ENCODE data around the gene TTLL8.

TTLL8 gene

DNA sequence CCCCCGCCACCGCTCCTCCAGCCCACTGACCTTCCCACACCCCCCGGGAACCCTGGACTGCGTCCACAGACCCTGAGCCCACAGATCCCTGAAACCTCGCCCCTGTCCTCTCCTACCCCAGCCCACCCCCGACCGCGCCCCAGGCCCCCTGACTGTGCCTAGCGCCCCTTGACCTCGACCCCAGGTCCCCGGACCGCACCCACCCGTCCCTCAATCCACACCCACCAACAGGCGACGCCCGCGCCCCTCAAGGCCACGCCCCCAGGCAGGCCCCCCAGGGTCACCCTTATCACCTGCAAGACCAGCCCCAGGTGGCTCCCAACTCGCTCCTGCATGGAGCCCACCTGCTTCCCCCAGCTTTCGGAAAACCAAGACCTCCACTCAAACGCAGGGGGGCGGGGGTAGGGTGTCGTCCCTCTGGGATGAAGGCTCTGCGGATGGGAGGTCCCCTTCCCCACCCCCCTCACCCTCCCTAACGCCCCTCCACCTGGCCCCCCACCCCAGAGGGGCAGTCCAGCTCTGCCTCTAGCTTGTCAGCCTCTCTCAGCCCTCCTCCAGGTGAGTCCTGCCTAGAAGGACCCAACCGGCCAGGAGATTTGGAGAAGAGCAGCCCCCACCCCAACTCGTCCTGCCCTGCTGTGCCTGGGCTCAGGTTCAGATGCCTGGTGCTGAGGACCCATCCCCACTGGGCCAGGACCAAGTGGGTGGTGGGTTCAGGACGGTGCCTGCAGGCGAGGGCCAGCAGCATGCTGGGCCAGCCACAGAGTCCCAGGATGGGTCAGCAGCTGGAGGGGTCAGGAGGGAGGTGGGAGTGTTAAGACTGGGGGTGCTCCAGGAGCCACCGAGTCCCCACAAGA, 42.4 kb downstream of the TTLL8 start:
- no peak overlapping the region for H3K27ac ChIP-seq (ENCODE audit: low read length)
- H3K27me3 ChIP-seq (ENCODE audit: control insufficient read depth in 1 of 2, insufficient read depth in 2 of 2, low read length in 2 of 2) = peaks cover 45 to 68% of the 10 kb centered on the region in 2 donors
- H3K36me3 ChIP-seq (ENCODE audit: control insufficient read depth in 2 of 2, insufficient read depth in 2 of 2, low read length in 2 of 2) = no peaks in the 10 kb centered on the region
- no peak overlapping the region for H3K9ac ChIP-seq (ENCODE audit: low read length in 2 of 2)
- no peak overlapping the region for H3K4me3 ChIP-seq (ENCODE audit: low read length in 2 of 2)
- H3K9me3 ChIP-seq (ENCODE audit: control insufficient read depth in 2 of 2, low read length in 2 of 2) = peaks cover 0 to 5% of the 10 kb centered on the region in 2 donors
- H3K4me1 ChIP-seq (ENCODE audit: control insufficient read depth, insufficient read depth, low read length) = peaks cover 6% of the 10 kb centered on the region

DNA sequence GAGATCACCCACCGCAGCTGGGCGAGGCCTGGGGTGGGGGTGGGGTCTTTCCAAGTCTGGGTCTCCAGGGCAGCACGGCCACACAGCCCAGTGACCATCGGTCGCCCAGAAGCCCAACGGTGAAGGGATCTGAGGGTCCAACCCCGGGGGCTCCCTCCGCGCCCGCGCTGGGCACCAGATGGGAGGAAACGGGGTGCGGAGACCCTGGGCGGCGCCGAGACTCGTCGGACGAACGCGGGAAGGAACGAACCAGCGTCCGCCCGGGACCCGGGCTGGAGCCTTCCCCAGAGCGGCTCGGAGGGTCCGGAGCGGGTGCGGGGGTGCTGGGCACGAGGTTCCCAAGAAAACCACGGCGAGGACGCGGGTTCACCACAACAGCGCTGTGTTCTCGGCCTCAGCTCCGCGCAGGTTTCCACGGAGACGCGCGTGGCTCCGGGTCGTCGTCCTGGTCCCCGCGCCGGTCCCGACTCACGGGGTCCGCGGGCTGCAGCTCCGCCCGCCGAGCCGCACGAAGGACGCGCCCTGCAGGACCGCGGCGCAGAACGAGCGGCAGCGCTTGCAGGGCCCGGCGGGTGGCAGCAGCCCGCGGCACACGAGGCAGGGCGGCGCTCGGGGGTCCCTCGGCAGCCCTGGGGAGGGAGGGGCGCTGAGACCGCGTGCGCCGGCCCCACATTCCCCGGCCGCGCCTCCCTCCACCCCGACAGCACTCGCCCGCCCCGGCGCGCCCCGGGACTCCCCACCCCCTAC, 43.3 kb downstream of the TTLL8 start:
- Histone ChIP-seq H3K4me1 (ENCODE audit: control insufficient read depth, insufficient read depth, low read length) (peaks cover 6% of the 10 kb centered on the region), H3K27ac (ENCODE audit: low read length) (no peak overlapping the region), H3K36me3 (ENCODE audit: control insufficient read depth in 2 of 2, insufficient read depth in 2 of 2, low read length in 2 of 2) (no peaks in the 10 kb centered on the region), H3K9ac (ENCODE audit: low read length in 2 of 2) (no peak overlapping the region), H3K27me3 (ENCODE audit: control insufficient read depth in 1 of 2, insufficient read depth in 2 of 2, low read length in 2 of 2) (peaks cover 47 to 75% of the 10 kb centered on the region in 2 donors), H3K4me3 (ENCODE audit: low read length in 2 of 2) (no peak overlapping the region), H3K9me3 (ENCODE audit: control insufficient read depth in 2 of 2, low read length in 2 of 2) (peaks cover 0 to 5% of the 10 kb centered on the region in 2 donors)

DNA sequence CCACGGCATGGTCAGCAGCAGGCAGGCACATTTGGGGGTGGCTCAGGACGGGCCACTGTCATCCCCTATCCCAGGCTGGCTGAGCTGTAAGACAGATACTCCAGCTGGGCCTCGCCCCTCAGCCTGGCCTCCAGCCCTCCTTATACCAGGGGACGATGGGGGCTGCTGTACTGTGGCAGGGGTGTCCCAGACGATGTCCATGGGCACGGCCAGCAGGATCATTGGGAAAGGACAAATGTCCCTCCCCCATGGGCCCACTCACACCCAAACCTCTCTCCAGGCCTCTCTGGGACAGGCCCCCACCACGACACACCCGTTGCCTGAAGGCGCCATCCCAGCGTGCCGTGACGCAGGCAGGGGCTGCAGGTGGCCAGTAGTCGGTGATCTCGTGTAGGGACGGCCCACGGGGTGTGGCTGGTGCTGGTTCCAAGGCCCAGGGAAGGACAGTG, 44.0 kb downstream of the TTLL8 start:
- Histone ChIP-seq H3K4me1 (ENCODE audit: control insufficient read depth, insufficient read depth, low read length) (peaks cover 6% of the 10 kb centered on the region), H3K4me3 (ENCODE audit: low read length in 2 of 2) (no peak overlapping the region), H3K9me3 (ENCODE audit: control insufficient read depth in 2 of 2, low read length in 2 of 2) (no peaks in the 10 kb centered on the region), H3K36me3 (ENCODE audit: control insufficient read depth in 2 of 2, insufficient read depth in 2 of 2, low read length in 2 of 2) (no peaks in the 10 kb centered on the region), H3K27me3 (ENCODE audit: control insufficient read depth in 1 of 2, insufficient read depth in 2 of 2, low read length in 2 of 2) (peaks cover 44 to 77% of the 10 kb centered on the region in 2 donors), H3K27ac (ENCODE audit: low read length) (no peak overlapping the region), H3K9ac (ENCODE audit: low read length in 2 of 2) (no peak overlapping the region)

DNA sequence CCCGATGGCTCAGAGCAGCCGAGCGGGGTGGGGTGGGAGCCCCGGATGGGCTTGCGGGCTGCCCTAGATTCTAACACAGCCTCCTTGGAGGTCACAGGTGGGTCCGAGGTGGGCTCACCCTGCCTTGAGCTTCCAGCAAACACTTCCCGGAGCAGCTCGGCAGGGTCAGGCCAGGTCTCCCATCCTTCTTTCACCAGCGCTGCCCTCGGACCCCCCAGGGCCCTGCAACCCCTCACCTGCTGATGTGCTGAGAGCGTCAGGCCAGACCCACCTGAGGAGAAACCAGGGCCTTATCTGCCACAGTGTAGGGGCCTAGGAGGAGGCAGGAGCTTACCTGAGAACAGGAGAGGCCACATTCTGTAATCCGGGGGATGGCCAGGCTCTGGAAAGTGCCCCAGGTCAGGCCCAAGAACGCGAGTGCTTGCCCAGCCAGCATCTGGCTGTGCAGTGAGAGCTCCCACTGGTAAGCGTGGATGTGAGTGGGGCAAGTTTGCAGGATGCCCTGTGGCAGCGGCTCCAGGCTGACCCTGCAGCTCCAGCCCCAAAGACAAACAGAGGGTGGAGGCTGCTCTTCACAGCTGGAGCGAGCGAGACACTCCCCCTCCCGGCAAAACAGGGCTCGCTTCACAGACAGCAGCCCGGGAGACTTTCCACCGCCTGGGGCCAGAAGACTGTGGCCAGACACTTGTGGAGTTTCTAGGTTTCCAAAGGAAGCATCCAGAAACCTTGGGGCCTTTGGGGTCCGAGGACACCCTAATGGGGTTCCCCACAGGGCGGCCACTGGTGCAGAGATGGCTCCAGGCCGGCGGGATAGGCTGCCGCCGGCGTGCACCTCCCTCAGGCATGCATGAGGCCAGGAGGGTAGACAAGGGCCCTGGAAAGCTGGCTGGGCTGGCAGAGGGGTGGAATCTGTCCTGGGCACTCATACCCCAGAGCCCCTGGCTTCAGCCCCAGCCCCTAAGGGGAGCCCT, 45.6 kb downstream of the TTLL8 start, which contains the start of gene IL17REL:
Gene IL17REL (minus strand): TSS at position 555 of the 971 bp plus-strand sequence. CDS start 119 bp downstream, at position 436.
- Histone ChIP-seq H3K36me3 (ENCODE audit: control insufficient read depth in 2 of 2, insufficient read depth in 2 of 2, low read length in 2 of 2) (no peaks in the 10 kb centered on the region), H3K9ac (ENCODE audit: low read length in 2 of 2) (no peak within 1 kb of the TSS), H3K4me1 (ENCODE audit: control insufficient read depth, insufficient read depth, low read length) (peaks cover 6% of the 10 kb centered on the region), H3K27me3 (ENCODE audit: control insufficient read depth in 1 of 2, insufficient read depth in 2 of 2, low read length in 2 of 2) (peaks cover 38 to 72% of the 10 kb centered on the region in 2 donors), H3K4me3 (ENCODE audit: low read length in 2 of 2) (no peak within 1 kb of the TSS), H3K27ac (ENCODE audit: low read length) (no peak within 1 kb of the TSS), H3K9me3 (ENCODE audit: control insufficient read depth in 2 of 2, low read length in 2 of 2) (no peaks in the 10 kb centered on the region)

DNA sequence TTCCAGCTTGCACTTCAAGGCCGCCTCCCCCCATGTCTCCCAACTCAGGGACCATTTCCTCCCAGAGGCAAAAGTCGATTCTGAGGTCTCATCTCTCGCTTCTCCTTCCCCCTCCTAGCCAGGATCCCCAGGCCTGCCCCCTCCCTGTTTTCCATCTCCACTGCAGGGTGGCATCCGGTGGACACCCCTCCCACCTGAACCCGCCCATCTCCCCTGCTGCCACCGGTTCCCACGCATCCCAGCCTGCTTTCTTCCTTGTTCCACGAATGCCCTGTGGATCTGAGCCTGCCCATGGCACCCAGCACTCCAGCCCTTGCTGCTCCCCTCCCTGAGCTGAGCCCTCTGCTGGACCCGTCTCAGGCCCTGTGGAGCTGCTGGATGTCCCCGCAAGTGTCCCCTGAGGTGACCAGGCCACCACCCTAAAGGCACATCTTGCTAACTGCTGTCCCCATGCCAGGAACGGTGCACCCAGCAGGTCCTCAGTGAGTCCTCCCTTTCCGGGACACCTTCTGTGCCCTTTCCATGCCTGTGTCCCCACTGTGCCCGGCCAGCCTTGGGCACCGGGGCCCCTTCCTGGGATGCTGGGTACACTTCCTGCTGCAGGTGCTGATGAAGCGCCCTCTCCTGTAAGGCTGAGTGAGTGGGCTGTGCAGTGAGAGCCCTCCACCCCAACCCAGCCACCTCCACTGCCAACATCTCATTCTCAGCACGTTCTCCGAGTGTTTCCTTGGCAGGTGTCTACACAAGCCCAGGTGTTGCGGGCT, 46.5 kb downstream of the TTLL8 start:
- no peak overlapping the region for H3K27ac ChIP-seq (ENCODE audit: low read length)
- no peak overlapping the region for H3K9ac ChIP-seq (ENCODE audit: low read length in 2 of 2)
- peaks cover 6% of the 10 kb centered on the region for H3K4me1 ChIP-seq (ENCODE audit: control insufficient read depth, insufficient read depth, low read length)
- H3K36me3 ChIP-seq (ENCODE audit: control insufficient read depth in 2 of 2, insufficient read depth in 2 of 2, low read length in 2 of 2) = no peaks in the 10 kb centered on the region
- H3K27me3 ChIP-seq (ENCODE audit: control insufficient read depth in 1 of 2, insufficient read depth in 2 of 2, low read length in 2 of 2) = peaks cover 35 to 64% of the 10 kb centered on the region in 2 donors
- no peaks in the 10 kb centered on the region for H3K9me3 ChIP-seq (ENCODE audit: control insufficient read depth in 2 of 2, low read length in 2 of 2)
- H3K4me3 ChIP-seq (ENCODE audit: low read length in 2 of 2) = no peak overlapping the region

DNA sequence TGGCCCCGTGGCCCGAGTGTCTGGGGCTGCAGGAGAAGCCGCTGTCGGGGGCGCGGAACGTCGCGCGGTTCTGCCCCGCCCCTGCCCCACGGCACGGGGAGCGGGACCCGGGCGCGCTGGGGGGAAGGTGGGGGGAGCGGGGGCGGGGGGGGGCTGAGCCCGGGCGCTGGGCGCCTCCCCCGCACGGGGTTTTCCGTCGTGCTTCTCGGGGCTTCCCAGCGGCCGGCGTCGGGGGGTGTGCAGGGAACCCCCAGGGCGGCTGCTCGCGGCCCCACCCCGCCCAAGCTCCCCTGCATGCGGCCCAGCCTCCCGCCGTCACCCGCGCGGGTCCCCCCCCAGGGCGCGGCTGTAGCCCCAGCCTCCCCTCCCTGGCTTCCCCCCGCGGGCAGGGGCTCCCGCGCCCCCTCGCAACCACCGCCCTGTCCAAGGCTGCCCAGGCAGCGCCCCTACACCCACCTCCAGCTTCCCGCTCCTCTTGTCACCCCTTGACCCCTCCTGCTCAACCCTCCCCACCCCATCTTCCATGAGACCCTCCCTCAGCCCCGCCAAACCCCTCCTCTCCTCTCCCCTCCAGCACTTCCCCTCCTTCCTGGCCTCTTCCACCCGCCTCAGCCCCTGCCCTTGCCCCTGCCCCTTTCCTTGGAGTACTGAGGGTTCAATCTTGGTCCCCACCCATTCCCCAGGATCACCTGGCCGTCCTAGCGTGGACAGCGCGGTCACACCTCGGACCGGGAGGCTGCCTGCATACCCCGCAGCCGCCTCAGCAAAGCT, 47.2 kb downstream of the TTLL8 start:
- Histone ChIP-seq H3K27ac (ENCODE audit: low read length) (no peak overlapping the region), H3K27me3 (ENCODE audit: control insufficient read depth in 1 of 2, insufficient read depth in 2 of 2, low read length in 2 of 2) (peaks cover 32 to 56% of the 10 kb centered on the region in 2 donors), H3K9me3 (ENCODE audit: control insufficient read depth in 2 of 2, low read length in 2 of 2) (no peaks in the 10 kb centered on the region), H3K4me3 (ENCODE audit: low read length in 2 of 2) (no peak overlapping the region), H3K4me1 (ENCODE audit: control insufficient read depth, insufficient read depth, low read length) (peaks cover 6% of the 10 kb centered on the region), H3K36me3 (ENCODE audit: control insufficient read depth in 2 of 2, insufficient read depth in 2 of 2, low read length in 2 of 2) (no peaks in the 10 kb centered on the region), H3K9ac (ENCODE audit: low read length in 2 of 2) (no peak overlapping the region)

DNA sequence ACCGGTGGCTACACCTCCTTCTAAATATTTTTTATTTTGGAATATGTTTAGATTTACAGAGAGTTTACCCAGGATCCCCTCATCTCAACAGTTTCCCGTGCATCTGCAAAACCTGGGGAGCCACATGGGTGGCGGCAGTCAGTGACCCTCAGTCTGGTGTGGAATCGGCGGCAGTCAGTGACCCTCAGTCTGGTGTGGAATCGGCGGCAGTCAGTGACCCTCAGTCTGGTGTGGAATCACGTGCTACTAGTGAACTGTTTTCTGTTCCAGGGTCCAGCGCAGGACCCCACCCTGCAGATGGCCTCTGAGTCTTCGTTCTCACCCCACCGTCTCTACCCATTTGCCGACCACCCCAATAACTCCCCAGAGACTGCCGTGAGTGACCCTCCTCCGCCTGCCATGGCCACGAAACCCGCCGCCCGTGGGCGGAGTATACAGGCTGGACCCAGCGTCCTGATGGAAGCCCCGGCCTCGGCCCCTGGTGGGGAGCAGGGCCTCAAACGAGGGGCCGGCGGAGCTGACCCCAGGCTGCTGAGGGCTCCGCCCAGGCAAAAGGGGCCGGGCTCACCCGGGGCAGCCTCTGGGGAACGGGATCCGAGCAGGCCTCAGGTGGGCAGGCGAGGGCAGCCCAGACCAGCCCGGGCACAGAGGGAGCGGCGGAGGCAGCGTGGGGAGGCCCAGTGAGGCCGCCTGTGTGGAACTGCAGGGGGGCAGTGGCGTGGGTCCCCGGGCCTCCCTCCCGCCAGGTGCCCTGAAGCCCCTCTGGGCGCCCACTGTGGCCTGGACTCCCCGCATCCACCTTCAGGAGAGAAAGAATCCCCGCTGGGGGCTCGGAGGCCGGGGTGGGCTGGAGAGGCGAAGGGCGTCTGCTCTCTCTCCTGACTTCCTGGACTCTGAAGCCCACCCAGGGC, 48.1 kb downstream of the TTLL8 start:
- peaks cover 31 to 51% of the 10 kb centered on the region in 2 donors for H3K27me3 ChIP-seq (ENCODE audit: control insufficient read depth in 1 of 2, insufficient read depth in 2 of 2, low read length in 2 of 2)
- no peak overlapping the region for H3K9ac ChIP-seq (ENCODE audit: low read length in 2 of 2)
- H3K36me3 ChIP-seq (ENCODE audit: control insufficient read depth in 2 of 2, insufficient read depth in 2 of 2, low read length in 2 of 2) = no peaks in the 10 kb centered on the region
- no peak overlapping the region for H3K4me3 ChIP-seq (ENCODE audit: low read length in 2 of 2)
- H3K9me3 ChIP-seq (ENCODE audit: control insufficient read depth in 2 of 2, low read length in 2 of 2) = no peaks in the 10 kb centered on the region
- peaks cover 5% of the 10 kb centered on the region for H3K4me1 ChIP-seq (ENCODE audit: control insufficient read depth, insufficient read depth, low read length)
- no peak overlapping the region for H3K27ac ChIP-seq (ENCODE audit: low read length)

DNA sequence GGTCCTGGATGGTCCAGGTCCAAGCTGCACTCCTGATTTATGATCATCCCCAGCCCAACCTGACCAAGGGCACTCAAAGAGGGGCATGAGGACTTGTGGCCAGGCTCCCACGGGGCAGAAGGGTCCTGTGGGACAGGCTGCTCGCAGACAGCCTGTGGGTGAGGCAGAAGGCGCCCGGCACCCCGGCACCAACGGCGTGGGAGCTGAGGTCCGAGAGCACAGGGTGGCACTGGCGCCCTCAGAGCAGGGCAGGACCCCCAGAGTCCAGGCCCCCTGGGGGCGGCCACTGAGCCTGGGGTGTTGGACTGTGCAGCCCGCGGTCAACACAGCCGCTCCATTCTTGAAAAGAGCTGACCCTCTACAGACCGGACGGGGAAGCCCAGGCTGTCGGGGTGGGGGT, 48.8 kb downstream of the TTLL8 start:
- no peak overlapping the region for H3K9ac ChIP-seq (ENCODE audit: low read length in 2 of 2)
- no peak overlapping the region for H3K27ac ChIP-seq (ENCODE audit: low read length)
- H3K36me3 ChIP-seq (ENCODE audit: control insufficient read depth in 2 of 2, insufficient read depth in 2 of 2, low read length in 2 of 2) = no peaks in the 10 kb centered on the region
- H3K27me3 ChIP-seq (ENCODE audit: control insufficient read depth in 1 of 2, insufficient read depth in 2 of 2, low read length in 2 of 2) = peaks cover 27 to 43% of the 10 kb centered on the region in 2 donors
- H3K9me3 ChIP-seq (ENCODE audit: control insufficient read depth in 2 of 2, low read length in 2 of 2) = no peaks in the 10 kb centered on the region
- no peak overlapping the region for H3K4me3 ChIP-seq (ENCODE audit: low read length in 2 of 2)
- peaks cover 2% of the 10 kb centered on the region for H3K4me1 ChIP-seq (ENCODE audit: control insufficient read depth, insufficient read depth, low read length)

Data from stomach smooth muscle (tissue), 2 donors.